NCI-H2107 (cell line): ENCODE data around the gene WNK1.

Source experiments
- DNase-seq: peaks from one replicate; lab custom pipeline; 2025; lab: John Stamatoyannopoulos, UW

WNK1 gene

GRCh38 chr12:951176-951575 lies 198.8 kb downstream of the WNK1 start:
- no peak for DNase-seq

DNA sequence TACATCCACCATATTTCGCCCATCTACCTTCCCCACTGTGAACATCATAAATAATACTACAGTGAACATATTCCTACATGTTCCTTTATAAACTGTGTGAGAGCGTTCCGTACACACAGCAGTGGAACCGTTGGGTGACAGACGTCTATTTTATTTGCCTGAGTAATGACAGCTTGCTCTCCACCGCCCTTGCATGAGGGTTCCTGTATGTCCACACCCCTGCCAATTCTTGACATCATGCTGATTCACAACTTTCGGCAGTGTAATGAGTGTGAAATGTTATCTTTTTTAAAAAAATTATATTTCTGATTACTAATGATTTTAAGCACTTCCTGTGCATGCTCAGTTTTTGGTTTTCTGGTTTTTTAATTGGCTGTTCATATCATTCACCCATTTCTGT lies 201.4 kb downstream of the WNK1 start:
- DNase-seq = no peak

GRCh38 chr12:954741-955140 lies 202.4 kb downstream of the WNK1 start:
- no peak for DNase-seq

DNA sequence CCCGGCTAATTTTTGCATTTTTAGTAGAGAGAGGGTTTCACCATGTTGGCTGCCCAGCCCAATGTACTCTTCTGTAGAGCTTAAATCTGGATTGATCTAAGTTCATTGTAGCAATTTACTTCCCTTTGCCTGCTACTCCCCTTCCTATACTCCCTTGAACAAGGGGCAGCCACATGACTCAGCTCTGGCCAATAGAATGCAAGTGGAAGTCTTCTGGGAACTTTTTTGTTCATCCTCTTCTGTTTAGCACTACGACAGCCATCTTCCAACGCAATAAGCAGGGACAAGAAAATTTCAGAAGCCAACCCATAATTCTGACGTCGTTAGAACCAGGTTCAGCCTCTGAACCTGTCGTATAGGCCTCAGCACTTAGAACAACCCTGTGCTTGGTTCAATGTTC lies 203.6 kb downstream of the WNK1 start:
- DNase-seq = no peak

GRCh38 chr12:958588-959123 lies 206.3 kb downstream of the WNK1 start:
- no peak for DNase-seq
